Neuronal stem cell (in vitro differentiated cells): ENCODE measurements around the gene CDK16.
A peak's percentile ranks its signal among the peaks of the same experiment; 100 is the strongest.

Experiments
- DNase-seq: peaks from one replicate; pipeline ENCODE4 v3.0.0-alpha.2; 2013; ENCODE audit warnings: low spot score
- H2AFZ ChIP-seq: one replicate; pipeline ENCODE4 v1.6.1; 2013; ENCODE audit warnings: mild to moderate bottlenecking, low read length, inconsistent platforms
- H2AK5ac ChIP-seq: 2 replicates; pipeline ENCODE4 v1.6.1; 2013; ENCODE audit warnings: low read depth, mild to moderate bottlenecking, inconsistent platforms, low read length, moderate library complexity, mixed read lengths
- H2BK120ac ChIP-seq: 2 replicates; pipeline ENCODE4 v1.6.1; 2013; ENCODE audit warnings: low read depth, mild to moderate bottlenecking, inconsistent platforms, low read length, moderate library complexity, mixed read lengths
- H2BK12ac ChIP-seq: one replicate; pipeline ENCODE4 v1.6.1; 2013; ENCODE audit warnings: low read length, inconsistent platforms
- H2BK15ac ChIP-seq: 2 replicates; pipeline ENCODE4 v1.6.1; 2013; ENCODE audit warnings: mild to moderate bottlenecking, low read length, inconsistent platforms, mixed read lengths
- H2BK5ac ChIP-seq: one replicate; pipeline ENCODE4 v1.6.1; 2013; ENCODE audit warnings: inconsistent platforms, mild to moderate bottlenecking, low read length, moderate library complexity
- H3K14ac ChIP-seq: one replicate; pipeline ENCODE4 v1.6.1; 2013; ENCODE audit warnings: low read length, inconsistent platforms
- H3K18ac ChIP-seq: 2 replicates; pipeline ENCODE4 v1.6.1; 2013; ENCODE audit warnings: low read length, inconsistent platforms
- H3K23ac ChIP-seq: 2 replicates; pipeline ENCODE4 v1.6.1; 2013; ENCODE audit warnings: low read depth, mild to moderate bottlenecking, mixed read lengths, low read length, inconsistent platforms; ENCODE audit not compliant: poor library complexity
- H3K27ac ChIP-seq: replicated peaks from 3 replicates; pipeline ENCODE4 v1.5.1; 2013; ENCODE audit warnings: low read length, inconsistent platforms
- H3K27me3 ChIP-seq, 3 experiments: 2 replicates each; pipeline ENCODE4 v1.6.1; 2013; ENCODE audit warnings: low read length in 3 of 3, mild to moderate bottlenecking in 2 of 3, inconsistent platforms in 1 of 3, low read depth in 1 of 3, mixed read lengths in 1 of 3, moderate library complexity in 1 of 3; ENCODE audit not compliant: control insufficient read depth in 3 of 3, insufficient read depth in 3 of 3
- H3K36me3 ChIP-seq, 2 donors: replicated peaks in 1 of 2; 2 replicates each; pipeline ENCODE4 v1.6.1; 2013; ENCODE audit warnings: low read length in 2 of 2; ENCODE audit not compliant: control insufficient read depth in 2 of 2, insufficient read depth in 2 of 2
- H3K4ac ChIP-seq: 2 replicates; pipeline ENCODE4 v1.6.1; 2013; ENCODE audit warnings: inconsistent platforms, mild to moderate bottlenecking, low read length, moderate library complexity
- H3K4me1 ChIP-seq, 2 donors: 1 replicate in 1 of 2; 2 replicates in 1 of 2; pipeline ENCODE4 v1.6.1; 2013; ENCODE audit warnings: low read length in 2 of 2, low read depth in 1 of 2; ENCODE audit not compliant: control insufficient read depth in 2 of 2, insufficient read depth in 1 of 2
- H3K4me2 ChIP-seq: one replicate; pipeline ENCODE4 v1.6.1; 2013; ENCODE audit warnings: mild to moderate bottlenecking, low read length, inconsistent platforms; ENCODE audit not compliant: insufficient read depth, poor library complexity, severe bottlenecking
- H3K4me3 ChIP-seq, 2 donors: 2 replicates each; pipeline ENCODE4 v1.5.1; 2013; ENCODE audit warnings: low read length in 2 of 2, mild to moderate bottlenecking in 2 of 2, inconsistent platforms in 1 of 2, moderate library complexity in 1 of 2
- H3K79me1 ChIP-seq: one replicate; pipeline ENCODE4 v1.6.1; 2013; ENCODE audit warnings: low read depth, mild to moderate bottlenecking, inconsistent platforms, low read length, moderate library complexity
- H3K9ac ChIP-seq: one replicate; pipeline ENCODE4 v1.6.1; 2013; ENCODE audit warnings: mild to moderate bottlenecking, low read depth, low read length, inconsistent platforms; ENCODE audit not compliant: poor library complexity
- H3K9me3 ChIP-seq, 2 donors: replicated peaks in 1 of 2; 2 replicates each; pipeline versions ENCODE3 to v1.6.1; 2013; ENCODE audit warnings: low read length in 2 of 2, mild to moderate bottlenecking in 2 of 2, inconsistent platforms in 1 of 2, low read depth in 1 of 2, mixed read lengths in 1 of 2, moderate library complexity in 1 of 2; ENCODE audit not compliant: control insufficient read depth in 2 of 2, insufficient read depth in 1 of 2
- H4K8ac ChIP-seq: one replicate; pipeline ENCODE4 v1.6.1; 2013; ENCODE audit warnings: low read depth, mild to moderate bottlenecking, inconsistent platforms, low read length, moderate library complexity
- H4K91ac ChIP-seq: one replicate; pipeline ENCODE4 v1.6.1; 2013; ENCODE audit warnings: low read length, low read depth, mild to moderate bottlenecking, inconsistent platforms; ENCODE audit not compliant: poor library complexity
- WGBS, 2 donors: extraction: QIAGEN DNeasy Blood & Tissue Kit; methylation state at CpG; one replicate each; pipeline ENCODE4 v1.1.7; 2013; ENCODE audit warnings: missing lambda C conversion rate in 2 of 2, mixed read lengths in 1 of 2; ENCODE audit not compliant: insufficient read length in 2 of 2, insufficient replicate concordance in 1 of 2; ENCODE audit errors: extremely low coverage in 2 of 2; 5-methylcytosine and 5-hydroxymethylcytosine counted together

Gene CDK16

DNA sequence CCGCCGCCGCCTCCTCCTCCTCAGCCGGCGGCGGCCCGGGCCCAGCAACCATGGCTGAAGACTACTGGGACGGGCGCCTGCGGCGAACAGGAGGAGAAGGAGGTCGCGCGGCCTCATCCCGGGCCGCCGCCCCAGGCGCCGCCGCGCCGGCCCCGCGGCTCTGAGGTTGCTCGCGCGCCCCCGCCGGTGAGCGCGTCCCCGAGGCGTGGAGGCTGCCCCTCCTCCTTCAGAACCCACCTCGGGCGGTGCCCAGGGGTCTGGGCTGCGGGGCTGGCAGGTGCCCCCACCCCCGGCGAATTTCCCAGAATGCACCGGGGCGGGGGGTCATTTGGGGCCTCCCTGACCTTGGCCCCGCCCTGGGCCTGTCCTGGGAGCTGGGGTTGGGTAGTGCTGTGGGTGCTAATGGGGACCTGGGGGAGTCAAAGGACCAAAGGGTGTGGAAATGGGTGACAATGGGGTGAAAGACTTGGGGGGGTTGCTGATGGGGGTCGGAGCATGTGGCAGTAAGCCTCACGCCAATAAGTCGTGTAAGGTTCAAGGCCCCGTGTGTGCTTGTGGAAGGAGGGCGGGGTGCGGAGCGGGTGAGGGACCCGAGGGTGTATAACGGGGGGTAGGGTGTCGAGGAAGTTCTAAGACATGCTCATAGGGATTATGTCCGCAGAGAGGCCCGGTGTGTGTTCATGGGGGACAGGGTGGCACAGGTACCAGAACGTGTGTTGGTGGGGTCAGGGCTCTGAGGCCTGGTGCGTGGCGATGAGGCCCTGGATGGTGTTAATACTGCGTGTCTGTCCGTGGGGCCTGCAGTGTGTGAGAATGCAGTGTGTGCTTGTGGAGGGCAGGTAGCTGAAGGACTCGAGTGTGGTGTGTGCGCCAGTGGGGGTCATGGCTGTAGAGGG lies 687 bp downstream of the CDK16 start:
- Histone ChIP-seq H3K9ac (peak overlapping the region; percentile 99), H2BK5ac (peak overlapping the region; percentile 87), H3K23ac (peak overlapping the region; percentile 80), H3K36me3 (peaks cover 30 to 70% of the 10 kb centered on the region in 2 donors), H3K4me2 (peak overlapping the region; percentile 62), H2AK5ac (peak overlapping the region; percentile 46), H3K27me3 (no peaks in the 10 kb centered on the region), H3K9me3 (no peaks in the 10 kb centered on the region), H3K4me1 (peaks cover 14 to 20% of the 10 kb centered on the region in 2 donors), H2BK120ac (no peak overlapping the region), H3K79me1 (peaks cover 9% of the 10 kb centered on the region), H4K8ac (no peak overlapping the region), H2AFZ (peak overlapping the region; percentile 77), H2BK12ac (no peak overlapping the region), H3K18ac (peak overlapping the region; percentile 91), H2BK15ac (no peak overlapping the region), H3K14ac (peak overlapping the region; percentile 56), H4K91ac (no peak overlapping the region), H3K4ac (no peak overlapping the region), H3K4me3 (peak overlapping the region; percentile 66 to 99), H3K27ac (peak overlapping the region; percentile 66)
- DNase-seq, result no peak
- WGBS, 2 donors, result no CpG with 5 or more reads among the region's 60 CpGs

- Histone ChIP-seq H3K4me2 (no peak overlapping the region), H3K27ac (no peak overlapping the region), H3K4ac (no peak overlapping the region), H2AK5ac (no peak overlapping the region), H3K79me1 (peaks cover 9% of the 10 kb centered on the region), H3K23ac (no peak overlapping the region), H2BK12ac (no peak overlapping the region), H2BK15ac (no peak overlapping the region), H4K91ac (no peak overlapping the region), H3K4me1 (peaks cover 11 to 20% of the 10 kb centered on the region in 2 donors), H3K9me3 (no peaks in the 10 kb centered on the region), H3K14ac (no peak overlapping the region), H2BK5ac (no peak overlapping the region), H3K4me3 (no peak overlapping the region), H3K36me3 (peaks cover 37 to 70% of the 10 kb centered on the region in 2 donors), H2BK120ac (no peak overlapping the region), H3K27me3 (peaks cover 0 to 6% (median 0%) of the 10 kb centered on the region in 3 experiments), H4K8ac (no peak overlapping the region), H3K18ac (no peak overlapping the region), H3K9ac (no peak overlapping the region), H2AFZ (no peak overlapping the region)
- DNase-seq, result no peak
- WGBS, 2 donors, result no CpG with 5 or more reads among the region's 4 CpGs
These were observed 3.3 kb downstream of the CDK16 start for GRCh38 chrX:47221756-47222155.

GRCh38 chrX:47222751-47223350 lies 4.4 kb downstream of the CDK16 start:
- Histone ChIP-seq H3K36me3 (peaks cover 39 to 77% of the 10 kb centered on the region in 2 donors), H3K27me3 (peaks cover 0 to 6% (median 0%) of the 10 kb centered on the region in 3 experiments), H2BK5ac (no peak overlapping the region), H3K4me3 (no peak overlapping the region), H3K9ac (no peak overlapping the region), H4K8ac (no peak overlapping the region), H3K27ac (no peak overlapping the region), H3K79me1 (peaks cover 9% of the 10 kb centered on the region), H3K4me1 (peaks cover 9 to 15% of the 10 kb centered on the region in 2 donors), H3K23ac (no peak overlapping the region), H3K14ac (no peak overlapping the region), H3K18ac (no peak overlapping the region), H2BK12ac (no peak overlapping the region), H3K4me2 (no peak overlapping the region), H2AFZ (no peak overlapping the region), H2BK120ac (no peak overlapping the region), H2AK5ac (no peak overlapping the region), H3K9me3 (no peaks in the 10 kb centered on the region), H2BK15ac (no peak overlapping the region), H3K4ac (no peak overlapping the region), H4K91ac (no peak overlapping the region)
- WGBS, 2 donors, result no CpG with 5 or more reads among the region's 10 CpGs
- no peak for DNase-seq
